GM18861 (cell line): ENCODE data around the gene SLC12A3.

Source experiments
- ATAC-seq: cut with Tn5 transposase; IDR thresholded peaks from one replicate; pipeline ENCODE4 v1.9.1; 2021; ENCODE audit not compliant: unreplicated experiment

Gene SLC12A3

DNA sequence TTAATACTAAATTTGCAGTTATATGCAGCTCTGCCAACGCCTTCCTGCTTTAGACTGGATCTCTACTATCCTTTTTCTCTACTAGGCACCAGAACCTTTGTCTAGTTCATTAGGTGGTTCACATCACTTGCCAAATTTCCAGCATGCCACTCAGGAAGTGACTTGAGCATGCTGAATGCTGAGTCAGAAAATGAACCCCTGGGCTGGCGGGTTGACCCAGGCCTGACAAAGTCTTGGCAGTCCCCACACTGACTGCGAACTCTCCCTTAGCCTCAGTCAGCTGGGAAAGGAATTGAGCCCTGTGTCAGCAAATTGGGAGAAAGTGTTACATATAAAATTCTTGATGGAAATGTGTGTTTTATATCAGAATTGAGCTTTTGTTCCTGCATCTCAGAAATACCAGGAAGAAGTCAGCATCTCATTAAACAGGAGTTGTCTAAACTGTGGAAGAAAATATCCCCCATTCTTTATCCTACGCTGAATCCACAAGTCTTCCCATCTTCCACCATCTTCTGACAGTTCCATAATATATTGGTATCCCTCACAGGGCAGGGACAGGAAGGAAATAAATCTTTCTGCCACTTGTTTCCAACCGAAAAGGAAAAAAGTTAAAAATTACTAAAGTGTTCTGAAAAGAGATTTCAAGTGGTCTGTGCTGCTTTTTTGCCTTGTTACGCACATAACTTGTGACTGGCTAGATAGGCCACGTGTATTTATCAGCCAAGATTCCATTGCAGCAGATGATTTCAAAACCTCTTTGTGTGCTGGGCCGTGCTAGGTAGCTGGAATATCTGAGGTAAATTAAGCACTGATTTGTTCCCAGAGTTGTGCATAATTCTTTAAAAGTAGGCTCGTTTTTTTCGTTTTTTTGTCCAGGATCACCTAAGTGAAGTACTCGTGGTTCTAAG, 16.7 kb upstream of the SLC12A3 start:
- no peak for ATAC-seq

GRCh38 chr16:56848955-56849689, 15.9 kb upstream of the SLC12A3 start:
- no peak for ATAC-seq

DNA sequence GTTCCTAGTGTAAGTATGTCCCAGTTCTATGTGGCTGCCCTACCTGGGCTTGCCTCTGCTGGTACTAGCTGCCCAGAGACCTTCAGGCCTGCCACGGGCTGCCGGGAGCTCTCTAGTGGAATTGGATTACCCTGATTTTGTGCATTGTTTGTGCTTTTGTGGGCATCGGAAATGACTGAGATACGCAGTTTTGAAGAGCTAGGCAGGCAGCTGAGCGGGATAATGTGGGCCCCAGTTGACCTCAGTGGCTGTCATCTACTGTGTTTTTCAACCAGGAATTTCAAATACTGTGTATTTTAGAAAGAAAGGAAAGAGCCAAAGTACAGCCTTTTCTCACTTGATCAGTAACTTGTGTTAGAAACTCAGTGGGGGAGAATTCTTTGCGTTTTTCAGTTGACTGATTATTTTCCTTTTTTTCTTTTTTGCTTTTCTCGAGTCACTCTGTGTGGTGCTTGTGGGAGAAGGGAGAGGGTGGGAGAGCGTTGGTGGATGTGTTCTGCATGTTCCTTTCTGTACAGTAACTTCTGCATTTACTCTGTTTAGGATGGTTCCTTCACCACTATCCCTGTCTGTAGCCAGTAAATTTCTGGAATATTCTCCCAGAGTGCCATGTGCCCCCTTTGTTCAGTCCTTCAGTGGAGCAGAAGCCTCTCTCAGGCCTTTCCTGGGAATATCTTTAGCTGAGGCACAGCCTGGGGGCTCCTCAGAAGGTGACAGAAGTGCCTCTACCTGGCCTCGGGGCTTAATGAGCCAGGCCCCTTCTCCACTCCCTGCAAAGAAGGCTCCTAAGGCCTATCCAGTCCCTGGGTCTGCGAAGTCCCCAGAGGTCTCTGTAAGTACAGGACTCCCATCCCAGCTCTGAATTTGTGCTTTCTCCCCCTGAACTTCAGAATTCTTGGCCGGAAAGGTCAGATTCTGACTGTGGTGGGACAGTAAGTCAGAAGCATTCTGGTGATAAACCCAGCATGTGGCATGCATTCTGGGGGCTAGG, 15.0 kb upstream of the SLC12A3 start:
- no peak for ATAC-seq

DNA sequence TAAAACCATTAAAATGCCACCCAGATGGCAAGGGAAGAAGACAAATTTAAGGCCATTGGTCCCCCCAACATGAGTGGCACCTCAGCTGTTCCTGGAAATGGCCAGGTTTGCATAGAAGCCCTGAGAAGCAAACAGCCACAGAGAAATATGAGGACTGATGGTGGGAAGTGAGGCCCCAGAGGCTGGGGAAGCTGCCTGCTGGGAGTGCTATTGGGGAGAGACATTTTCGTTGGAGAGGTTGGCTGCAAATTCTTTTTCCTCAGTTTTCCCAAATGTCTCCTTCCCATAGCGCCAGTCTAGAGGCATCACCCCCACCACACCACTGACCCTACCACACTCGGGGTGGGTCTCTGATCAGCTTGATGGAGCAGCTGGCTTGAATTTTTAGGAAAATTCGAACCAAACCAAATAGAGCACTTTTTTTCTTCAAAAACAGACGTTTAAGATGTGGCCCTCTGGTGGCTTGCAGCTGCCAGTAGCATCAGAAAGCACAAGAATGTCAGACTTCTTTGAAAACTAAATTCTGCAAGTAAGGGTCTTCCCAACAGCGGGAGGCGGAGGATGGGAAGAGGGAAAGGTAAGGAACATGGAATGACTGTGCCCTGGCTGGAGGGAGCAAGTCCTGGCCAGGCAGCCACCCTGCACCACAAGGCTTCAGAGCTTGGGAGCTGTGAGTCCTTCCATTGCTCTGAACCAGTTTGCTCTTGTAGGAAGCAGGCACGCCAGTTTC, 13.2 kb upstream of the SLC12A3 start:
- no peak for ATAC-seq

DNA sequence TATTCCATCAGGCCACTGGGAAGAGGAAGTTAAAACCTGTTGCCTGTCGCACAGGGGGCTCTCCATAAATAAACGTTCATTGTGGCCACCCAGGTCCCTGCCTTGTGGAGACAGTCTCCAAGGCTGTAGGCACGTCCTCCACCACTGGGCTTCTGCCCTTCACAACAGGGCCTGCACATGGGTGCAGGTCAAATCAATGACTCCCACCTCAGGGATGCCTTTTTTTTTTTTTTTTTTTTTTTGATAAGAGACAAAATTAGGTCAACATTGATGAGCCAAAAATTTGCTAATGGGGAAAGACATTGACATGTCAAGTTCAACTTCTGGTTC, 12.6 kb upstream of the SLC12A3 start:
- no peak for ATAC-seq

DNA sequence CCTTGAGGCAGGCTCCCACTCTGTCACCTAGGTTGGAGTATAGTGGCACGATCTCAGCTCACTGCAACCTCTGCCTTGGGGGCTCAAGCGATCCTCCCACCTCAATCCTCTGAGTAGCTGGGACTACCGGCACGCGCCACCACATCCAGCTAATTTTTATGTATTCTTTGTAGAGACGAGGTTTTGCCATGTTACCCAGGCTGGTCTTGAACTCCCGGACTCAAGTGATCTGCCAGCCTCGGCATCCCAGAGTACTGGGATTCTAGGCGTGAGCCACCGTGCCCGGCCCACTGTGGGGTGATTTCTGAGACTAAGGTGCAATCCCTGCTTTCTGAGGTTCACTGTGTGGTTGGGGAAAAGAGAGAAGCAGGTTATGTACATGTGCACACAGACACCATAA, 12.0 kb upstream of the SLC12A3 start:
- no peak for ATAC-seq

DNA sequence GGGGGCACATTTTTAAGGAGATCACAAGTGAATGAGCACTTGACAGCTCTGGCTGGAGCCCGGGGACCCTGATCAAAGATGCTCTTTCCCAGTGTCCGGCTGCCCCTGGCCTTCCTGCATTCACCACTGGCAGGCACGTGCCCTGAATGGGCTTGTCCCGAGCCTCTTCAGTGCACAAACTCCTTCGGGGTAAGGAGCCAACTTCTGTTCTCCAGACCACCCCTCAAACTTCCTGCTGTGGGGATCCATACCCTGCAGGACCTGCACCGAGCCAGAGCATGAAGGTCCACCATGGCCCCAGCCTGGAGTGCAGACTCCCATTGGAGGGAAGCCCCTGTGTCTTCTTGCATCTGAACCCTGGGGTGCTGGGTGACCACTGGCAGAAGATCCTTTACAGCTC, 9.8 kb upstream of the SLC12A3 start:
- ATAC-seq: no peak

- no peak for ATAC-seq
These were observed 9.1 kb upstream of the SLC12A3 start for GRCh38 chr16:56855946-56856345.

DNA sequence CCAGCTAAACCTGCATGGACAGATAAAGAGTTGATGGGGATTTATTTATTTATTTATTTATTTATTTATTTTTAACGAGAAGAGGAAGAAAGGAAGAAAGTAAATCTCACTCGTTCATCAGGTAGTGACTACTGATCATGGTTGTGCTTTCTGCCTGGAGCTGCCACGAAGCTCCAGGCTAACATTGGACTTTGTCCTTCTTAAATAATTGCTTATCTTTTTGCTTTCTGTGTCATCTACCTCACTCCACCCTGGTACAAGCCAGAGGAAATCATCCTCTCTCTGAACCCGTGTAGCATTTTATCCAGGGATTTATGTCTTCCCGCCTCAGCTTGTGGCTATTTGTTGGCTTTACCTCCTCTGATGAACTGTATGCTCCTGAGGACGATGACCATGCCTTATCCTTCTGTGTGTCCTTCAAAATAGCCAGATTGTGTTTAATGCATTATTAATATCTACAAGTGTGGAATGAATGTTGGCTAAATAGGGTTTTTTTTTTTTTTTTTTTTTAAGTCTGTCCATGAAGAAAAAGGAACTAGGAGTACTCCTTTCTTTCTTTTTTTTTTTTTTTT, 8.0 kb upstream of the SLC12A3 start:
- no peak for ATAC-seq

- ATAC-seq: no peak
These were observed 6.6 kb upstream of the SLC12A3 start for GRCh38 chr16:56858374-56858773.

DNA sequence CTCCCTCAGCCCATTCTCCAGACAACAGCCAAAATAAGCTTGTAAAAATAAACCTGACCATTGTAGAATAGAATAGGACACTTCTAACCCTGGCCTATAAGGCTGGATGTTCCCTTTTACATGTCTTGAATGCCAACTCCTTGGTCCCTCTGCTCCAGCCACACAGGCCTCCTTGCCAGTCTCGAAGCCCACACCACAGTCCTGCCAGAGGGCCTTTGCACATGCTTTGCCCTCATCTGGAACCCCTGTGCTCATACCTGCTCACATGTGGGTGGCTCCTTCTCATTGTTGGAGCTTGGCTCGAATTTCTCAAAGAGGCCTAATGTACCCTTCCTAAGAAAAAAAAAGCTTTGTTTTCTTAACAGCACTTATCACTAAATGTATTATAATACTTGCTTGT, 5.4 kb upstream of the SLC12A3 start:
- ATAC-seq: no peak

GRCh38 chr16:56860226-56861020, 4.6 kb upstream of the SLC12A3 start:
- no peak for ATAC-seq

DNA sequence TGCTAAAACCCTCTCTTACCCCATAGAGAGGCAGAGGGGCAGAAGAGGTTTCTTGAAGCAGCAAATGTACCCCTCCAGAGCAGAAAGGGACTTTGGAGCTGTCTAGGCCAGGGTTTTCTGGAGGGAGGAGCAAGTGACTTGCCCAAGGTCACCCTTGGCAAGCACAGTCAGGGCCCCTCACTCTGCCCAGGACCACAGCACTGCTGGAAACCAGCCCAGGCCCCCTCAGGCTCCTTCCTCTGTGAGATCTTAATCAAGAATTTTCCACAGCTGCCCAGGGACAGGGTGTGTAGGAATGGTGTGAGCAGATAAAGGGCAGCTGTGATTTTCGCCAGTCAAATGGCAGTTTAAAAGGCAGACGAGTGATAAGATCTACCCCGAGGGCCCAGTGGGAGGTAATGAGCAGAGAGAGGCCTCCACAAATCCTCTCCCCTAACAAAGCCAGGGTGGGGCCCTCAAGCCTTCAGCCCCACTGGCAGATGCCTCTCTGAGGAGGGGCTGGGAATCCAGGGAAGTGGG, 3.9 kb upstream of the SLC12A3 start:
- ATAC-seq: no peak

- no peak for ATAC-seq
These were observed 3.3 kb upstream of the SLC12A3 start for GRCh38 chr16:56861756-56862155.

DNA sequence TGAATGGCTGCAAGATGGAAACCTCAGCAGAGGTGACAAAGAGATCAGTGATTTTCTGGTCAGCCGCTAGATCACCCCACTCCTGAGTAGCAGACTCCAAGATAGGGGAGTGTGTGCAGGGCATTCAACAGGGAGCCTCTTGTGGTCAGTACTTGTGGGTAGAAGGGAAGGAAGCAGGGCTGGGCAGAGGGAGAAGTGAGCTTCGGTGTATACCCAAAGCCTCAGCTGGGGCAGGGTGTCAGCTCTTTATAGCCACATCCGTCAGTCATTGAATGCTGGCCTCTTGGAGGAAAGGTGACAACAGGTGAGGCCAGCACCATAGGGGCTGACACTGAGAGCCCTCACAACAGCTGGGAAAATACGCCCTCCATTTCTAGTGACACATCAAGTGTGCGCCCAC, 2.2 kb upstream of the SLC12A3 start:
- no peak for ATAC-seq

- no peak for ATAC-seq
These were observed 521 bp downstream of the SLC12A3 start for GRCh38 chr16:56865394-56866062.

DNA sequence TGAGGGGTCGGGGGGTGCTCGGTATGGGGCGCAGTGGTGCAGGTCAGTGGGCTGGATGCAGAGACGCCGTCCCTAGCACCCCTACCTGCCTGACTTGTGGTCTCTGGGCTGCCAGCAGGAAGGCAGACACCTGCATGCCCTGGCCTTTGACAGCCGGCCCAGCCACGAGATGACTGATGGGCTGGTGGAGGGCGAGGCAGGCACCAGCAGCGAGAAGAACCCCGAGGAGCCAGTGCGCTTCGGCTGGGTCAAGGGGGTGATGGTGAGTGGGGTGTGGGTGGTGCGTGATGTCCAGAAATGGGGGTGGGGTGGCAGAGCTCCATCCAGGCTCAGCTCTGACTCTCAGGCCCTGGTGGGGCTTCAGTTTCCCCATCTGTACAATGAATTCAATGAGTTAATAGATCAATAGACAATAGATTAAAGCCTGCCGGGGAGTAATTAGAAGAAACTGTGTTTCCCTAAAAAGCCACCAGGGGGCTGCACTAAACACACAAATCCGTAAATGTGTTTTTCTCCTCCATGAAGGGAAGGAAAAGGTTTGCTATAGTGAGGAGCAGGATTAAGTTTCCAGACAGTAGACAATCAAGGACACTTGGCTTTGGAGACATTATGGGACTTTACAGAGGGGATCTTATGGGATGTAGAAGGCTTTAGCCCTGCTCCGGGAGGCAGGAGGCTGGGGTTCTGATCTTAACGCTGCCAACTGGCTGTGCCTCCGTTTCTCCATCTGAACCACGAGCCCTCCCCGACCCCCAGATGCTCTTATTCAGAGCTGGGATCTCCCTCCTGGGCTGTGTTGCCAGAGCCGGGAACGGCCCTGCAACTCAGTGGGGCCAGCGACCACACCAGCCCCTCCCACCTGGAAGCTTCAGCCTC, 2.2 kb downstream of the SLC12A3 start:
- ATAC-seq: no peak

DNA sequence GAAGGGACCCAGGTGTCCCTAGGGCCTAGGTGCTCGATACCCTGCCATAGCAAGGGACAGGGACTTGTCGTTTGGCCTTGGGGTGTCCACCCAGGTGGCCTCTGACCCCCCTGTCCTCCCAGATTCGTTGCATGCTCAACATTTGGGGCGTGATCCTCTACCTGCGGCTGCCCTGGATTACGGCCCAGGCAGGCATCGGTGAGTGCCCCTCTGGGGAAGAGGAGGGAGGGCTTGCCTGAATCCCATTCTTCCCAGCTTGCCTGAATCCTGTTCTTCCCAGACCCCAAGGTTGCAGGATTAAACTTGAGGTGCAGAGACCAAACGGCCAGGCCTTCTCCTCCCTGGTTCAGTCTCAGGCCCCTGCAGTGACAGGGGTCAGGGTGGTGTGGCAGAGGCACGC, 3.2 kb downstream of the SLC12A3 start:
- no peak for ATAC-seq
